HG03558 (cell line): ENCODE data around the gene SLC25A30.

Experiments
- ATAC-seq: cut with Tn5 transposase; IDR thresholded peaks from one replicate; pipeline ENCODE4 v1.9.1; 2021; ENCODE audit warnings: moderate number of reproducible peaks; ENCODE audit not compliant: unreplicated experiment; ENCODE audit errors: extremely low read depth

Gene SLC25A30, protein sequence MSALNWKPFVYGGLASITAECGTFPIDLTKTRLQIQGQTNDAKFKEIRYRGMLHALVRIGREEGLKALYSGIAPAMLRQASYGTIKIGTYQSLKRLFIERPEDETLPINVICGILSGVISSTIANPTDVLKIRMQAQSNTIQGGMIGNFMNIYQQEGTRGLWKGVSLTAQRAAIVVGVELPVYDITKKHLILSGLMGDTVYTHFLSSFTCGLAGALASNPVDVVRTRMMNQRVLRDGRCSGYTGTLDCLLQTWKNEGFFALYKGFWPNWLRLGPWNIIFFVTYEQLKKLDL

DNA sequence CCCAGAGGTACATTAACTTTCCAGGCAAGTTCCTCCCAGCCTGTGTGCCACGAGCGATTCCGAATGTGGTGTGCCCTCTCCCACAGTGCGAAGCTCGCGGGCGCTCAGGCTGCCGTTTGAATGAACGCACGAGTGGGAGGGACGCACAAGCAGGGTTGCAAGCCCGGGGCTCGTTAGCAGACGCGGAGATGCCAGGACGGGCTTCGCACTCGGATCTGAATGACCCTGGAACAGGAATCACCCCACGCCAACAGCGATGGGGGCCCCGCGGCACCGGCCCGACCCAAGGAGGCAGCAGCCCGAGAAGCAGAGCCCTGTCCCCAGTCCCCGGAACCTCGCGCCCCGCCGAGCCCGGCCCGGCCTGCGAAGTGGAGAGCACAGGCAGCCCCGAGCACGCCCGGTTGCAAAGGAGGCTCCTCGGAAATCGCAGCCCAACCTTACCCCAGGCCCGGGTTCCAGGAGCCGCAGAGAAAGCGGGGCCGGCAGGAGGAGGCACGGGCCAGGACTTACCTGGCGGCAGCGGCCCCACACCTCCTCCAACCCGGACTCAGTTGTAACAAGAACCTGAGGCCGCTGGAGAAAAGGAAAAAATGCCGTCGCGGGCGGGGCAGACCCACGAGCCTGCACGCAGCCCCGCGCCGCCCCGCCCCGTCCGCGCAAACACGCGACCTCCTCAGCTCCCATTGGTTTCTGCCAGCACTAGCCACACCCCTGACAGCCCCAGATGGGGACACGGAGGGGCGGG lies at the start of gene SLC25A30:
SLC25A30 (minus strand) TSS at position 584 of the 745 bp plus-strand sequence. CDS start 6,948 bp downstream, outside the sequence.
- peak; percentile 72 for ATAC-seq

- ATAC-seq = no peak
Measured at GRCh38 chr13:45466359-45466758, 48.2 kb upstream of the SLC25A30 start.

GRCh38 chr13:45464687-45465453 lies 46.7 kb upstream of the SLC25A30 start, which contains the start of gene COG3:
Gene COG3 (plus strand): TSS chr13:45464939. CDS start chr13:45465037, 98 bp downstream.
- peak; percentile 83 for ATAC-seq

DNA sequence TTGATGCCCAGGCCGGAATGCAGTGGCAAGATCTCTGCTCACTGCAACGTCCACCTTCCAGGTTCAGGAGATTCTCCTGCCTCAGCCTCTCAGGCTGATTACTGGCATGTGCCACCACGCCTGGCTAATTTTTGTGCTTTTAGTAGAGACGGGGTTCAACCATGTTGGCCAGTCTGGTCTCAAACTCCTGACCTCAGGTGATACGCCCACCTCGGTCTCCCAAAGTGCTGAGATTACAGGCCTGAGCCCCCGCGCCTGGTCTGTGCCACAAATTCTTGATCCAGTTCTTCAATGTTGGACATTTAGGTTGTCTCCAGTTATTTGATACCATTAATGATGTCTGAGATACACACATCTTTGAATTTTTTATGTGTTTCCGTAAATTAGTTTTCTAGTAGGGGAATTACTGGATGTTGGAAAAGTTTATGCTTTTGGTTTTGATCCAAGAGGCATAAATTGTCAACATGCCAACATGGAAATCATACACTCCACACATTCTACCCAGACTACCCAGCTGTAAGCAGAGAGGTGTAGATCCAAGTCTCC lies 46.0 kb upstream of the SLC25A30 start:
- no peak for ATAC-seq

- no peak for ATAC-seq
Measured at GRCh38 chr13:45456196-45456972, 38.2 kb upstream of the SLC25A30 start.

- no peak for ATAC-seq
Measured at GRCh38 chr13:45454204-45454603, 36.0 kb upstream of the SLC25A30 start.

DNA sequence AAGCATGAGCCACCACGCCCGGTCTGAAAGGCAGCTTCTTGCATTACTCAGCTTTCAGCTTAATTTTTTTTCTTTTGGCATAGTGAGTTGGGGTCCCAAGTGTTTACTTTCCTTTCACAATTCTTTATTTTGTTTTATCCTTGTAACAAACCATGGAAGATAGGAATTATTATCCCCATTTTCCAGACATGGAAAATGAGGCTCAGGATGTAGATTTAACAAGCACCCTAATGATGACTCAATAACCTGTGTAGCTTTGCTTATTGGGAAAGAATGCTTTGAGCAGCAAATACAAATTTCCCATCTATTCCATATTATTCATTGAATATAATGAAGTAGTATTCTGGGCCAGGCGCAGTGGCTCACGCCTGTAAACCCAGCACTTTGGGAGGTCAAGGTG lies 33.1 kb upstream of the SLC25A30 start:
- ATAC-seq = no peak

- no peak for ATAC-seq
Measured at GRCh38 chr13:45448965-45449559, 30.9 kb upstream of the SLC25A30 start.

DNA sequence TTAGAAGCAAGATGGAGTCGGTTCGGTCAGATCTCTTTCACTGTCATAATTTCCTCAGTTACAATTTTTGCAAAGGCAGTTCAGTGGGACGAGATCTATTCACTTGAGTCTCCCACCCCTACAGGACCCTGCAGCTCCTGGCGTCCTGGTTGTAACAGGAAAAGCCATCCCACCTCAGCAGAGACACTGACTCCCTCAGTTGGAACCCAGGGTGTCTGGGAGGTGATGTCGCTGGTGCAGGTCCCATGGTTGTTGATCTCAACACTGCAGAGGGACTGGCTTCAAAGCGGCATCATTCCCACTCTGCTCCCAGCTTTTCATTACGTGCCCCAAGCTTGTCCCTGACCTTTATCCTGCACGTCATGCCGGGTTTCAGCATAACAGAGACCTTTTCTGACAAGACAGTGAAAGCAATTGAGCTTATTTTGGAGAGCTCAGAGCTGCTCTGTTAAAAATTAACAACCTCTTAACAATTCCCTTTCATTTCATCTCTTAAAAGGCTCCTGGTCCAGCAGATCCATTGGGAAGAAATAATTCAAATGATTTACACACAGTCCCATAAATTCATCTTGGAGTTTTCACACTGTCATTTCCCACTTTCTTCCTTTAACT lies 29.0 kb upstream of the SLC25A30 start:
- no peak for ATAC-seq

DNA sequence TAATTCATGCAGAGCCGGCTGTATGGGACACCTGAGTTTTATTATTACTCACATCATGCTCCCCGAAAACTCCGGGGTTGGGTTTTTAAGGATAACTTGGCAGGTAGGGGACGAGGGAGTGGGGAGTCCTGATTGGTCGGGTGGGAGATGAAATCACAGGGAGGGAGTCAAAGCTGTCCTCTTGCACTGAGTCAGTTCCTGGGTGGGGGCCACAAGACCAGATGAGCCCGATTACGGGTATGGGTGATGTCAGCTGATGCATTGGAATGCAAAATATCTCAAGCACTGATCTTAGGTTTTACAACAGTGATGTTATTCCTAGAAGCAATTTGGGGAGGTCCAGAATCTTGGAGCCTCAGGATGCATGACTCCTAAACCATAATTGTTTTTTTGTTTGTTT lies 28.0 kb upstream of the SLC25A30 start:
- ATAC-seq = no peak

DNA sequence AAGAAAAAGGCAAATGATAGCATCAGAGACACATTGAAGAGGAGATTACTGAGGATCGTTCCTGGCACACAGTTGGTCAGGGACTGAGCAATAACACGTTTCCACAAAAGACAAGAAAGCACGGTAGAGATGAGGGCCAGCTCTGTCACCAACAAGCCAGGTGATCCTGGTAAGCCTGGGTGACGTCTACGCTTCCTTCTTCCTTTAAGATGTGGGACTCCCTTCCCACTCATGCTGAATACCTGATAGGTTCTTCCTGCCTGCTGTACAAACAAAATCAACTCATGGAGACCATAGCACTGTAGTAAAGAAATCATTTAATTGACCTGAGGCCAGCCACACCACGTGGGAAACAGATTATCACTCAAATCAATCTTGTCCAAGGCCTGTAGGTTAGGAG lies 26.9 kb upstream of the SLC25A30 start:
- no peak for ATAC-seq

DNA sequence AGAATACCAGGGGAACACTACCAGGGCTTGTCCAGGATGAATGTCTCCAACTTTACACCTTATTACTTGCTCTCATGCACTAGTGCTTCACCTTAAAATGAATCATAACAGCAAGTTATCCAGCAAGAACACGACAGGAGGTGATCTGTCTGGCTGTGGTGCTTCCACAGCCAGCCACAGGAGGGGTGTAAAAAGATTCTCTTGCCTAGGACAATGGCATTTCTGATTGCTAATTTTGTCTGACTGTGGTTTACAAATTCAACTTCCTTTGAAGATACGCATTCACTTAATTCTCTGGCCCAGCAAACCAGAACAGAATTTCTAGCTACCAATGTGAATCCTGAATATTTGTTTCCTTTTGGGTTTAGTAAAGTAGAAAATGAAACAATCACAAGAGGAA lies 23.5 kb upstream of the SLC25A30 start:
- ATAC-seq = no peak

DNA sequence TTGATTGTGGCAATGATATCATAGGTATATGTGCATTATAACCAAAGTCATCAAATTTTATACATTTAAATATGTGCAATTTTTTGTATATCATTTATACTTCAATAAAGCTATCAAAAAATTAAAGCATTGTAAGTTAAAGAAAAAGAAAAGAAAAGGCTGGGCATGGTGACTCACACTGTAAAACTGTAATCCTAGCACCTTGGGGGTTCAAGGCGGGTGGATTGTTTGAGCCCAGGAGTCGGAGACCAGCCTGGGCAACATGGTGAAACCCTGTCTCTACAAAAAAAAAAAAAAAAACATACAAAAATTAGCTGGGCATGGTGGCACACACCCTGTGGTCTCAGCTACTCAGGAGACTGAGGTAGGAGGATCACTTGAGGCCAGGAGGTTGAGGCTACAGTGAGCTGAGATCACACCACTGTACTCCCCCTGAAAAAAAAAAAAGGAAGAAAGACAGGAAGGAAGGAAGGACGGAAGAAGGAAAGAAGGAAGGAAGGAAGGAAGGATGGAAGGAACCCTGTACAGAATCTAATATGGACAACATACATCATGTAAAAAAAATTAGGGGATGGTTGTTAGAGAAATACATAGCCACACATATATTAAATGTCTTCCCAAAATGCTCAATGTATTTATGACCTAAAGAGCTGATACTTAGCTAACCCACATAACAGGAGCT lies 21.7 kb upstream of the SLC25A30 start:
- no peak for ATAC-seq

DNA sequence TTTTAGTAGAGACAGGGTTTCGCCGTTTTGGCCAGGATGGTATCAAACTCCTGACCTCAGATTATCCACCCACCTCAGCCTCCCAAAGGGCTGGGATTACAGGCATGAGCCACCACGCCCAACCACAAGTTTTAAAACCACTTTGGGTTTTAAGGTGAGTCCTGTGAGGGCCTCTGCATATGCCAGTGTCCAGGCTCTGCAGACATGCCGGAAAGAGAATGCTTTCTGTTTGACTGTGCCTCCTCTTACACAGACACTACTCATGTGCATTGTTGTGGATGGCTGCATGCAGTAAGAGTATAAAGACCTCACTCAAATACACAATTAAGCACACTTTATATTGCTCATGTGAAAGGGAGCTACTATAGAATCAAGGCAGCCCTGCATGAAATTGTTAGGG lies 20.8 kb upstream of the SLC25A30 start:
- ATAC-seq = no peak

- ATAC-seq = no peak
Measured at GRCh38 chr13:45437947-45438346, 19.8 kb upstream of the SLC25A30 start.

GRCh38 chr13:45436953-45437352 lies 18.8 kb upstream of the SLC25A30 start:
- ATAC-seq = no peak

DNA sequence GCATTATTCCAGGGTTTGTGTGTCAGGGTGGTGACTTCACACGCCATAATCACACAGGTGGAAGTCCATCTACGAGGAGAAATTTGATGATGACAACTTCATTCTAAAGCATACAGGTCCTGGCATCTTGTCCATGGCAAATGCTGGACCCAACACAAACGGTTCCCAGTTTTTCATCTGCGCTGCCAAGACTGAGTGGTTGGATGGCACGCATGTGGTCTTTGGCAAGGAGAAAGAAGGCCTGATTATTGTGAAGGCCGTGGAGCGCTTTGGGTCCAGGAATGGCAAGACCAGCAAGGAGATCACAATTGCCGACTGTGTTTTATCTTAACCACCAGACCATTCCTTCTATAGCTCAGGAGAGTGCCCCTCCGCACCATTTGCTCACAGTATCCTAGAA lies 18.2 kb upstream of the SLC25A30 start:
- no peak for ATAC-seq

DNA sequence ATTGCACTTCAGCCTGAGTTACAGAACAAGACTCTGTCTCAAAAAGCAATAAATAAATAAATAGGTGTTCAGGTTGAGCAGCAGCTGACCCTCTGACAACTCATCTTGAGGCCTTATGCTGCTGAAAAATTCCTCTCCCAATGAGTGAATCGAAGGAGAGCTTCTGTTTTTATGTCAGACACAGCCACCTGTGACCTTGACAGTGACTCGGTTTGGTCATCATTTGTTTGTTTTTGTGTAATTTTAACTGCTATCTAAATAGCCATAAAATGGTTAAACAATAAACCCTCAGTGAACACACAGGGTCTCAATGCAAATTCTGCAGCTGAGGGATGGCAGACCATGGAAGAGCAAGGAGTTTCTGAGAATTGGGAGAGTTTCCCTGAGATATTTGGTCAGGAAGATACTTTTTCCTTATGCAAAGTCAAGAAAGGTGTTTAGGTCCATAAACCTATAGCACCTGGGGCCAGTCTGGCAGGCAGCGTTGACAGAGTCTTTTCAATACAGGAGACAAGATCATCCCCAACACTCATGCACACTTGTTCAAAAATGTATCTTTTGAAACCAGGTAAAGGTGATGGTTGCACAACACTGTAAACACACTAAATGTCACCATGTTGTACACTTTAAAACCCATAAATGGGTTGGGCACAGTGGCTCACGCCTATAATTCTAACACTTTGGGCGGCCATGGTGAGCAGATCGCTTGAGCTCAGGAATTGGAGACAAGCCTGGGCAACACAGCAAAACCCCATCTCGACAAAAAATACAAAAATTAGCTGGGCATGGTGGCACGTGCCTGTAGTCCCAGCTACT lies 16.6 kb upstream of the SLC25A30 start:
- ATAC-seq = no peak
